ENCODE data around the gene NCAN. TPM values are rescaled to one million over a fixed set of nuclear protein-coding genes. Genes with fewer than 3 reads are reported as not detected.

NCAN gene
- total RNA-seq, 1 experiment from 2014 or later = not detected

DNA sequence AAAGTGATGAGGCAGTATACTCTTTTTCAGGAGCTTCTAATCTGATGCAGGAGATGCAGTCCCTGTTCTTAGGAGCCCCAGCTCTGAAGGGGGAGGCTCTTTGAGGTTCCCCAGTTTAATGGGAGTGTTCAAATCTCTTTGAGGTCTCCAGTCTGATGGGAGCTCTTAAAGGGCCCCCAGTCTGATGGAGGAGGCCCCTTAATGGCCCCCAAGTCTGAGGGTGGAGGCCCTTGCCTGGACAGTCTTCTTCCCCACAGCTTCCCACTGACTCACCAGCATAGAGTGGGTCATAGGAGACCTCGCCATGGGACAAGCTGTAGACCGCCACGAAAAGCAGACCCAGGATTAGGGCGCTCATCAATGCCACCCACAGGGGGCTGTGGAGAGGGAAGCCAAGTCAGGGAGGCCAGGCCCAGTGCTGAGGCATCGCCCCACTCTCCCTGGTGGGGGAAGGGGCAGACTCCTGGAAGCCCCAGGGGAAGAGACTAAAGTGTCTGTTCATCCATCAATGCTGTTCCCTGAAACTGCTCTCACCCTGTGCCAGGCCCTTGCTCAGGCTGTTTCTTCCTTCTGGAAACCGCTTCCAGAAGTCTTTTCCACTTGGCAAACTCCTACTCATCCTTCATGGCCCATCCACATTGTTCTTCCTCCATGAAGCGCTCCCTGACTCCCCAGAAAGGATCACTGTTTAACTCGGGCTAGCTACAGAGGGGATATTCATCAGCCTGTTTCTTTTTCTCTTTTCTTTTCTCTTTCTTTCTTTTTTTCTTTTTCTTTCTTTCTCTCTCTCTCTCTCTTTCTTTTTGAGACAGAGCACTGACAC lies 59.2 kb downstream of the NCAN start:
- in situ Hi-C loops (cut with HindIII; ENCODE audit: low pct_unique_long_range_greater_than_20kb, low sequenced_read_pairs) = no loop called here
- no peak for DNase-seq (ENCODE audit: low read depth)

GRCh38 chr19:19271828-19272599 lies 60.3 kb downstream of the NCAN start:
- in situ Hi-C loops (cut with HindIII; ENCODE audit: low pct_unique_long_range_greater_than_20kb, low sequenced_read_pairs) = no loop called here
- DNase-seq (ENCODE audit: low read depth) = no peak

GRCh38 chr19:19274146-19274545 lies 62.4 kb downstream of the NCAN start:
- no peak for DNase-seq (ENCODE audit: low read depth)
- in situ Hi-C loops (cut with HindIII; ENCODE audit: low pct_unique_long_range_greater_than_20kb, low sequenced_read_pairs) = no loop called here

GRCh38 chr19:19274716-19275565 lies 63.2 kb downstream of the NCAN start:
- no peak for DNase-seq (ENCODE audit: low read depth)
- in situ Hi-C loops (cut with HindIII; ENCODE audit: low pct_unique_long_range_greater_than_20kb, low sequenced_read_pairs) = no loop called here

DNA sequence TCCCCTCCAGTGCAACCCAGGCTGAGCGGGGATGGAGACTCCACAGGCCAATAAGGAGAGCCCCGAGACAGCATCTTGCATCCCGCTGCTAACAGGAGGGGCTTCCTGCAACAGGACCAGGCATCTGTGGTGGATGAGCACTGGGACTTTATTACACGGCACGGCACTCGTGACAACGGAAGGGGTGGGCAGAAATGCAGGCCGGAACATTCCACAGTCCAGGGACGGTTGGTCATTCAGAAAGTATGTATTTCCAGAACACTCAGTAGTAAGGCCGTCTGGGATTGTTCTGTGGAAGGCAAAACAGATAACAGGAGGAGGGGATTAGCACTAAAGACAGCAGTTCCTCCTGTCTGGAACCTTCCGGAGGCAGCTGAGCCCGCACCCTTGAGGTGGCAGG lies 64.6 kb downstream of the NCAN start:
- in situ Hi-C loops (cut with HindIII; ENCODE audit: low pct_unique_long_range_greater_than_20kb, low sequenced_read_pairs) = no loop called here
- no peak for DNase-seq (ENCODE audit: low read depth)

DNA sequence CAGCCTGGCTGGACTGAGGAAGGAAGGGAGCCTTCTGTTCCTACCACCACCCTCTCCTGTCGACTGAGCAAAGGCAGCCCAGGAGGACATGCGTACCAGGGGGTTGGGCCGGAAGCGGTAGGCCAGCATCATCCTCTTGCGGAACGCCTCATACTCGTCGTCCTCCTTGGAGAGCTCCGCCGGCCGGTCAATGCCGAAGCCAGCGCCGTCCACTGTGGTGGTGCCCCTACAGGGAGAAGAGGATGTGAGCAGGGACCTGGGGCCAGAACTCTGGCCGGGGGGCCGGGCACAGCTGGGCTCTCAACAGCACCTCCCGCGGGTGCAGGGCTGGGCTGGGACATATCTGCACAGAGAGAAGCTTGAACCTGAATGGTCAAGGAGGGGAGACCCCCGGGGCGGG lies 65.1 kb downstream of the NCAN start:
- in situ Hi-C loops (cut with HindIII; ENCODE audit: low pct_unique_long_range_greater_than_20kb, low sequenced_read_pairs) = no loop called here
- DNase-seq (ENCODE audit: low read depth) = no peak

GRCh38 chr19:19278315-19278714 lies 66.6 kb downstream of the NCAN start:
- in situ Hi-C loops (cut with HindIII; ENCODE audit: low pct_unique_long_range_greater_than_20kb, low sequenced_read_pairs) = no loop called here

DNA sequence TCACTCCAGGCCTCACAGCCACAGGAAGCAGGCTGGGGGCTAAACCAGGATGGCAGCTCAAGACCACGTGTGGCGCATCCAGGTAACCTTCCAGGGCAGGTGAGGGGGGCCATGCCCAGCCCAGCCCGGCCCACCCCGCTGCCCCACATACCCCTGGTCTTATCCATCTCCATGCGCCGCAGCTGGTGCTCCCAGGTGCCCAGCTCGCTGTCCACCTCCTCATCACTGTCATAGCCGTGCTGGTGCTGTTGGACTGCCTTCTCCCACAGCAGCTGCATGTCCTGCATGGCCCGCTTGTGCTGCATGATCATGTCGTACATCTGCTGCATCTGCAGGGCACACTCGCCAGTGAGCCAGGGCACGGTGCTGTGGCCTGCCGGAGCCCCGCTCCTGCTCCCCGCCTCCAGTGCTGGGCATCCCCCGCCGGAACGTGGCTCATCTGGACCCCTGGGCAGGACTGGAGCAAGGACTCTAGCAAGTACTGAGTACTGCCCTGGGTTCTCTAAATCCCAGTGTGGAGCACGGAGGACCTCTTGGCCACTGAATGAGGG lies 67.4 kb downstream of the NCAN start:
- in situ Hi-C loops (cut with HindIII; ENCODE audit: low pct_unique_long_range_greater_than_20kb, low sequenced_read_pairs) = no loop called here

More at GRCh38 chr19:19278315-19278714, 66.6 kb downstream of the NCAN start:
- DNase-seq (ENCODE audit: low read depth) = no peak

GRCh38 chr19:19279853-19280252 lies 68.1 kb downstream of the NCAN start:
- no peak for DNase-seq (ENCODE audit: low read depth)
- in situ Hi-C loops (cut with HindIII; ENCODE audit: low pct_unique_long_range_greater_than_20kb, low sequenced_read_pairs) = no loop called here

More for the DNA sequence above, 67.4 kb downstream of the NCAN start:
- no peak for DNase-seq (ENCODE audit: low read depth)

DNA sequence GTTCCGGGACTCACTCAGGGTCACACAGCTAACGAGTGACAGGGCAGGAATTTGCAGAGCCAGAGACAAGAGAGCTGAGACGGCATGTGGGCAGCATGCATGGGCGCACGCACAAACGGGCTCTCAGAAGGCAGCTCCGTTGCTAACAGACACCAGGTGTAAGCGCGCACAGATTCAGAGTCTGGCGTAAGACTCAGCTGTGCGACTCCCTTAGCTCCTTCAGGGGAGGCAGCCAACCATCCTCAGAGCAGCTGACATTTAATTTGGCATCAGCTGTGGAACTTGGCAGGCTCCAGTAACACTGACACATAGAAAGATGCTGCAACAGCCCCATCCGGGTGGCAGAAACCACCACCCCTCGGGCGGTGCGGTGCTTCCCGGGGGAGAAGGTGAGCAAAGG lies 68.8 kb downstream of the NCAN start:
- in situ Hi-C loops (cut with HindIII; ENCODE audit: low pct_unique_long_range_greater_than_20kb, low sequenced_read_pairs) = no loop called here
- DNase-seq (ENCODE audit: low read depth) = no peak

DNA sequence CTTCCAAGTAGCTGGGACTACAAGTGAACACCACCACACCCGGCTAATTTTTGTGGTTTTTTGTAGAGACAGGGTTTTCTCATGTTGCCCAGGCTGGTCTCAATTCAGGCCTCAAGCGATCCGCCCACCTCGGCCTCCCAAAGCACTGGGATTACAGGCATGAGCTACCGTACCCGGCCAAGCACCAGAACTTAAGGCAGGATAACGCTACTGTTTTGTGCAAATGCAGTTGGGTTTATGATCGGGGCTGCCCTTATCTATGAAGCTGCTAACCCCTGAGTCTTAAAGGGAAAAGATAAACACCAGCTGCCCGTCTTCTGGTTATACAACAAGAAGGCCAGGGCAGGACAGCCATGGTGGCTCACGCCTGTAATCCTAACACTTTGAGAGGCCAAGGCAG lies 73.9 kb downstream of the NCAN start:
- DNase-seq (ENCODE audit: low read depth) = no peak
- in situ Hi-C loops (cut with HindIII; ENCODE audit: low pct_unique_long_range_greater_than_20kb, low sequenced_read_pairs) = no loop called here

GRCh38 chr19:19292607-19293006 lies 80.8 kb downstream of the NCAN start:
- in situ Hi-C loops (cut with HindIII; ENCODE audit: low pct_unique_long_range_greater_than_20kb, low sequenced_read_pairs) = no loop called here
- DNase-seq (ENCODE audit: low read depth) = no peak

DNA sequence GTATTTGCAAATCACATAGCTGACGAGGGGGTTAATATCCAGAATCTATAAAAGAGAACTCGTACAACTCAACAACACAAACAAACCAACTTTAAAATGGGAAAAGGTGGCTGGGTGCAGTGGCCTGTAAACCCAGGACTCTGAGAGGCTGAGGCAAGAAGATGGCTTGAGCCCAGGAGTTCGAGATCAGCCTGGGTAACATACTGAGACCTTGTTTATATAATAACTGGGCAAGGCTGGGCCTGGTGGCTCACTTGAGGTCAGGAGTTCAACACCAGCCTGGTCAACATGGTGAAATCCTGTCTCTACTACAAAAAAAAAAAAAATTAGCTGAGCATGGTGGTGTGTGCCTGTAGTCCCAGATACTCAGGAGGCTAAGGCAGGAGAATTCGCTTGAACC lies 83.2 kb downstream of the NCAN start:
- DNase-seq (ENCODE audit: low read depth) = no peak
- in situ Hi-C loops (cut with HindIII; ENCODE audit: low pct_unique_long_range_greater_than_20kb, low sequenced_read_pairs) = no loop called here

DNA sequence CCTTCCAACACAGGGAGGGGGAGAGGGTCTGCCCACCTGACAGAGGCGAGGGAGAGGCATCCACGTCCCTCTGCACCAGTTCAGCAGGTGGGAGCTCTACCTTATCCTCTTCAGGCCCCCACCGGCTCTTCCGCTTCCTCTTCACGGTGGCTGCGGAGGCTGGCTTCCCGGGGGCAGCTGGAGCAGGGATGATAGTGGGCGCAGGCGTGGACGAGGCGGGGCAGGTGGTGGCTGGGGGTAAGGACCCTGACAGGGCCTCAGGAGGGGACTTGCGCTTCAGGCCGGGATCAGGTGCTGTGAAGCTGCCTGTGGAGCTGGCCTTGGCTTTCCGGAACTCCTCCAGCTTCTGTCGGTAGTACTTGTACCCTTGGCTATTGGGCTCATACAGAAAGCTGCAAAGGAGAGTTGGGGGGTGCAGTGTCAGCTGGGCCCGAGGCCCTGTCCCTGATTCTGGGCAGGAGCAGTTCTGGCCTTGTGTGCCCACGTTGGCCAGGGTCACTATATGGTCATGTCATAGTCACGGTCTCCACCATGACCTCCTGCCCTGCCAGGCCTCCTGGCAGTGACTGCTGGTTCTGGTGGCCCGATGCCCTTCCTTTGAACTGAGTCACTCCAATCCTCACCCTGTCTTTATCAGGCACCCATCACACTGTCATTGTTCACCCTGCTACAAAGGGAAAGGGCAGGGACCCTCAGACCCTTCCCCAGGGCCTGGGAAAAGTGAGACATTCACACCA lies 85.4 kb downstream of the NCAN start:
- DNase-seq (ENCODE audit: low read depth) = no peak
- in situ Hi-C loops (cut with HindIII; ENCODE audit: low pct_unique_long_range_greater_than_20kb, low sequenced_read_pairs) = no loop called here

DNA sequence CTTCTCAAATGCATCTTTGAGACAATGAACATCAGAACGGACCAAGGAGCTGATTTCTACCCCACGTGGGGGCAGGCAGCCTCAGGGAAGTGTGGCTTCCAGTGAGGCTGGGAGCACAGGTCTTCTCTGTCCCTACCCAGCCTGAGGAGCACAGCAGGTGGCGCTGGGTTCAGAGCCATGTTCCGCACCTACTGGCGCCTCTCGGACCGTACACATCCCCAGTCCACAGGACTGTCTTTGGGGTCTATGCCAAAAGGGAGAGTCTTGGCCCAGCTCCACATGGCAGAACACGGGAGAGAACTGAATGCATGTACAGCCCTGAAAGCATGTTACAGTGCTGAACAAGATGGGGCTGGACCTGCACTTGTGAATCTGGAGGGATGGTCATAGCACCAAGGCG lies 86.0 kb downstream of the NCAN start:
- no peak for DNase-seq (ENCODE audit: low read depth)
- in situ Hi-C loops (cut with HindIII; ENCODE audit: low pct_unique_long_range_greater_than_20kb, low sequenced_read_pairs) = no loop called here

DNA sequence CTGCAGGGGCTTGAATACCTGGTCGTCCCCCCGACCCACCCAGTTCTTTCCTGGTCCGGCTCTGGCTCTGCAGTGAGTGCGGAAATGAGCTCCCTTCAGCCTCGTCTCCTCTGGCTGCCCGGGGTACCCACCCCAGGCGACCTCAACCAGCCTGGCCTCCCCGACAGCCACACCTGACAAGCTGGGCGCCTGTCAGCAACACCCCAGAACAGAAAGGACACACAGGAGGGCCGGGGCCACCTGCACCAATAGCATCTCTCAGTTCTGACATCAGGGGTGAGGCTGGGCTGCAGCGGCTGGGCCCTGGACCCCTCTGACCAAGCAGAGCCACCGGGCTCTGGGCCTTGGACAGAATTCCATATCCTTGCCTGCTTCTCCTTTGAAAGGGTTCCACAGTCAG lies 88.9 kb downstream of the NCAN start:
- in situ Hi-C loops (cut with HindIII; ENCODE audit: low pct_unique_long_range_greater_than_20kb, low sequenced_read_pairs) = no loop called here
- DNase-seq (ENCODE audit: low read depth) = no peak
